Activated CD8-positive, alpha-beta memory T cell treated with anti-CD3 and anti-CD28 coated beads for 24 hours (primary cell): ENCODE measurements around the gene KRTAP4-2.
"Not testable (repeated sequence)": the region's sequence is repeated elsewhere in the genome, so short reads cannot be mapped to it uniquely, and the experiment has no call there.

Experiments
- DNase-seq: peaks from one replicate; pipeline ENCODE4 v3.0.0-alpha.2; 2020

Gene KRTAP4-2

GRCh38 chr17:41160648-41161047 is 17.4 kb downstream of the KRTAP4-2 start, which contains the start of gene KRTAP4-4:
KRTAP4-4 (minus strand) TSS chr17:41160748; CDS start chr17:41160691, 57 bp downstream.
- DNase-seq, result no peak

GRCh38 chr17:41160190-41160589 is 17.8 kb downstream of the KRTAP4-2 start:
- not testable (repeated sequence) for DNase-seq

GRCh38 chr17:41153856-41154255 is 24.2 kb downstream of the KRTAP4-2 start:
- no peak for DNase-seq

- DNase-seq, result no peak
These were observed 26.5 kb downstream of the KRTAP4-2 start for GRCh38 chr17:41151525-41151924.

GRCh38 chr17:41150026-41150425 is 28.0 kb downstream of the KRTAP4-2 start:
- DNase-seq, result no peak

- no peak for DNase-seq
These were observed 28.4 kb downstream of the KRTAP4-2 start, which contains the start of gene KRTAP4-5 for GRCh38 chr17:41149652-41149985. KRTAP4-5 (minus strand) TSS chr17:41149825; CDS start chr17:41149767, 58 bp downstream.

- DNase-seq, result not testable (repeated sequence)
These were observed 28.9 kb downstream of the KRTAP4-2 start for GRCh38 chr17:41148971-41149651.

GRCh38 chr17:41147531-41148204 is 30.4 kb downstream of the KRTAP4-2 start:
- DNase-seq, result no peak

GRCh38 chr17:41145261-41145660 is 32.8 kb downstream of the KRTAP4-2 start:
- no peak for DNase-seq

- no peak for DNase-seq
These were observed 33.2 kb downstream of the KRTAP4-2 start for GRCh38 chr17:41144846-41145245.

- no peak for DNase-seq
These were observed 36.7 kb downstream of the KRTAP4-2 start for GRCh38 chr17:41141361-41141760.

- no peak for DNase-seq
These were observed 37.5 kb downstream of the KRTAP4-2 start, which contains the start of gene KRTAP4-6 for GRCh38 chr17:41140360-41141131. KRTAP4-6 (minus strand) TSS chr17:41140544; CDS start chr17:41140487, 57 bp downstream.

GRCh38 chr17:41139865-41140264 is 38.2 kb downstream of the KRTAP4-2 start:
- DNase-seq, result not testable (repeated sequence)

GRCh38 chr17:41133880-41134735 is 43.9 kb downstream of the KRTAP4-2 start:
- no peak for DNase-seq

- no peak for DNase-seq
These were observed 46.0 kb downstream of the KRTAP4-2 start for GRCh38 chr17:41131979-41132378.
